H9 (cell line): ENCODE data around the gene RRAD. TPM values are rescaled to one million over a fixed set of nuclear protein-coding genes. Genes with fewer than 3 reads are reported as not detected.

Experiments
- DNase-seq: peaks from one replicate; pipeline ENCODE4 v3.0.0-alpha.2; 2017
- H2AFZ ChIP-seq: one replicate; pipeline ENCODE4 v1.6.1; 2013; ENCODE audit warnings: mild to moderate bottlenecking, low read length, control low read depth, moderate library complexity
- H2AK5ac ChIP-seq: 2 replicates; pipeline ENCODE4 v1.6.1; 2013; ENCODE audit warnings: low read length, control low read depth, mixed read lengths; ENCODE audit not compliant: insufficient read length
- H2BK120ac ChIP-seq: one replicate; pipeline ENCODE4 v1.6.1; 2013; ENCODE audit warnings: low read depth, mild to moderate bottlenecking, low read length, control low read depth, inconsistent platforms; ENCODE audit not compliant: poor library complexity, severe bottlenecking
- H2BK12ac ChIP-seq: 2 replicates; pipeline ENCODE4 v1.6.1; 2013; ENCODE audit warnings: low read length, control low read depth, mixed read lengths, low read depth; ENCODE audit not compliant: insufficient read length
- H2BK15ac ChIP-seq: 2 replicates; pipeline ENCODE4 v1.6.1; 2013; ENCODE audit warnings: low read depth, low read length, control low read depth
- H2BK20ac ChIP-seq: one replicate; pipeline ENCODE4 v1.6.1; 2013; ENCODE audit warnings: low read depth, mild to moderate bottlenecking, low read length, control low read depth, inconsistent platforms; ENCODE audit not compliant: poor library complexity, severe bottlenecking
- H2BK5ac ChIP-seq: 2 replicates; pipeline ENCODE4 v1.6.1; 2013; ENCODE audit warnings: low read length, control low read depth, mixed read lengths; ENCODE audit not compliant: insufficient read length
- H3K14ac ChIP-seq: 2 replicates; pipeline ENCODE4 v1.6.1; 2013; ENCODE audit warnings: low read length, control low read depth; ENCODE audit not compliant: insufficient read depth
- H3K18ac ChIP-seq: 2 replicates; pipeline ENCODE4 v1.6.1; 2013; ENCODE audit warnings: low read depth, mild to moderate bottlenecking, mixed read lengths, low read length, control low read depth; ENCODE audit not compliant: insufficient read length
- H3K23ac ChIP-seq: 2 replicates; pipeline ENCODE4 v1.6.1; 2013; ENCODE audit warnings: low read length, control low read depth, mixed read lengths, low read depth; ENCODE audit not compliant: insufficient read length
- H3K23me2 ChIP-seq: 2 replicates; pipeline ENCODE4 v1.6.1; 2013; ENCODE audit warnings: low read depth, mild to moderate bottlenecking, mixed read lengths, low read length, control low read depth; ENCODE audit not compliant: insufficient read length, poor library complexity, severe bottlenecking
- H3K27ac ChIP-seq: 2 replicates; pipeline ENCODE4 v1.5.1; 2013; ENCODE audit warnings: low read length, control low read depth, mixed read lengths, low read depth; ENCODE audit not compliant: insufficient read length
- H3K27me3 ChIP-seq: 2 replicates; pipeline ENCODE4 v1.6.1; 2013; ENCODE audit warnings: low read length, control low read depth, inconsistent platforms; ENCODE audit not compliant: insufficient read depth
- H3K4ac ChIP-seq: 2 replicates; pipeline ENCODE4 v1.6.1; 2013; ENCODE audit warnings: low read depth, mild to moderate bottlenecking, control low read depth, inconsistent platforms, low read length, moderate library complexity
- H3K4me1 ChIP-seq: 2 replicates; pipeline ENCODE4 v1.6.1; 2013; ENCODE audit warnings: low read length, control low read depth, inconsistent platforms; ENCODE audit not compliant: insufficient read depth
- H3K4me2 ChIP-seq: 2 replicates; pipeline ENCODE4 v1.6.1; 2013; ENCODE audit warnings: low read length, control low read depth, mixed read lengths; ENCODE audit not compliant: insufficient read length, insufficient read depth
- H3K56ac ChIP-seq: 2 replicates; pipeline ENCODE4 v1.6.1; 2013; ENCODE audit warnings: low read depth, mild to moderate bottlenecking, mixed read lengths, low read length, control low read depth; ENCODE audit not compliant: insufficient read length
- H3K79me1 ChIP-seq: 2 replicates; pipeline ENCODE4 v1.6.1; 2013; ENCODE audit warnings: low read depth, mild to moderate bottlenecking, moderate library complexity, low read length, control low read depth, inconsistent platforms; ENCODE audit not compliant: insufficient read depth, poor library complexity, severe bottlenecking
- H3K79me2 ChIP-seq: 2 replicates; pipeline ENCODE4 v1.6.1; 2013; ENCODE audit warnings: low read length, control low read depth, inconsistent platforms; ENCODE audit not compliant: insufficient read depth
- H3K9ac ChIP-seq: 2 replicates; pipeline ENCODE4 v1.6.1; 2013; ENCODE audit warnings: low read length, control low read depth, mixed read lengths; ENCODE audit not compliant: insufficient read length; ENCODE audit errors: extremely low read depth
- H3K9me3 ChIP-seq: one replicate; pipeline ENCODE4 v1.6.1; 2013; ENCODE audit warnings: low read depth, low read length, inconsistent platforms; ENCODE audit not compliant: control insufficient read depth
- H3T11ph ChIP-seq: one replicate; pipeline ENCODE4 v1.6.1; 2013; ENCODE audit warnings: mild to moderate bottlenecking, low read length, control low read depth, inconsistent platforms
- H4K20me1 ChIP-seq: one replicate; pipeline ENCODE4 v1.6.1; 2013; ENCODE audit not compliant: control insufficient read depth, insufficient read length, insufficient read depth
- H4K5ac ChIP-seq: 2 replicates; pipeline ENCODE4 v1.6.1; 2013; ENCODE audit warnings: low read depth, mild to moderate bottlenecking, mixed read lengths, low read length, control low read depth; ENCODE audit not compliant: insufficient read length
- H4K8ac ChIP-seq: replicated peaks from 2 replicates; pipeline ENCODE4 v1.6.1; 2013; ENCODE audit warnings: low read length, control low read depth, mixed read lengths, low read depth; ENCODE audit not compliant: insufficient read length
- H4K91ac ChIP-seq: 2 replicates; pipeline ENCODE4 v1.6.1; 2013; ENCODE audit warnings: low read depth, mild to moderate bottlenecking, moderate library complexity, mixed read lengths, low read length, control low read depth; ENCODE audit not compliant: insufficient read length
- H3K27ac Mint-ChIP-seq, 3 experiments: 2 replicates in 2 of 3; 3 replicates in 1 of 3; pipeline ENCODE4 v1.8.0; 2020 to 2021; ENCODE audit warnings: mixed read lengths in 3 of 3, mild to moderate bottlenecking in 1 of 3, moderate library complexity in 1 of 3
- H3K27me3 Mint-ChIP-seq: 2 replicates; pipeline ENCODE4 v1.8.0; 2021; ENCODE audit warnings: low read depth, mild to moderate bottlenecking, moderate library complexity, mixed read lengths
- H3K36me3 Mint-ChIP-seq, 3 experiments: 2 replicates in 2 of 3; 3 replicates in 1 of 3; pipeline ENCODE4 v1.8.0; 2020 to 2021; ENCODE audit warnings: low read depth in 3 of 3, mixed read lengths in 3 of 3; ENCODE audit not compliant: insufficient read depth in 1 of 3
- H3K4me1 Mint-ChIP-seq, 2 experiments: 2 replicates each; pipeline ENCODE4 v1.8.0; 2020; ENCODE audit warnings: mixed read lengths in 2 of 2
- H3K4me3 Mint-ChIP-seq, 2 experiments: 2 replicates in 1 of 2; 3 replicates in 1 of 2; pipeline ENCODE4 v1.8.0; 2020 to 2021; ENCODE audit warnings: mild to moderate bottlenecking in 2 of 2, mixed read lengths in 2 of 2, moderate library complexity in 1 of 2
- H3K9me3 Mint-ChIP-seq, 2 experiments: 2 replicates in 1 of 2; 3 replicates in 1 of 2; pipeline ENCODE4 v1.8.0; 2020; ENCODE audit warnings: mild to moderate bottlenecking in 2 of 2, mixed read lengths in 2 of 2, moderate library complexity in 1 of 2
- WGBS: extraction: QIAGEN DNeasy Blood & Tissue Kit; methylation state at CpG from one replicate; pipeline ENCODE4 v1.1.7; 2013; ENCODE audit warnings: missing lambda C conversion rate, low lambda C conversion rate, mixed read lengths; ENCODE audit not compliant: insufficient read length; ENCODE audit errors: extremely low coverage; 5-methylcytosine and 5-hydroxymethylcytosine counted together
- total RNA-seq: library from RNA; stranded (reverse); gene quantifications from 2 replicates; pipeline ENCODE4 v1.2.1, GENCODE V29; 2021
- TF ChIP-seq, protein P1 (sequence below): fragments of 200-600 bp; sonication (generic); conservative IDR thresholded peaks from 3 replicates; pipeline ENCODE4 v1.8.0; 2021; ENCODE audit warnings: antibody characterized with exemption, mild to moderate bottlenecking

RRAD gene
- total RNA-seq, 1 experiment from 2014 or later = 0.72 TPM

DNA sequence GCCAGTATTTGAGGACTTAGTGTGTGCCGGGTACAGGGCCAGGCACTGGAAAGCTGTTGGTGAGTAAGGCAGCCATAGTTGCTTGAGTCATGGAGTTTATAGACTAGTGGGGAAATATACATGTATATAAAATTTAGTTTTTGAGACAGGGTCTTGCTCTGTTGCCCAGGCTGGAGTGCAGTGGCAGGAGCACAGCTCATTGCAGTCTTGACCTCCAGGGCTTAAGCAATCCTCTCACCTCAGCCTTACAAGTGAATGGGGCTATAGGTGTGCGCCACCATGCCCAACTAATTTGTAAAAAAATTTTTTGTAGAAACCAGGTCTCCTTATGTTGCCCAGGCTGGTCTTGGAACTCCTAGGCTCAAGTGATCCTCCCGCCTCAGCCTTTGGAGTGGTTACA is 42.6 kb downstream of the RRAD start:
- Histone ChIP-seq H3K27me3 (no peaks in the 10 kb centered on the region; the same call in 1 of the 2 replicates), H3K56ac (no peak overlapping the region), H3T11ph (no peak overlapping the region), H2AK5ac (no peak overlapping the region), H3K4me1 (no peaks in the 10 kb centered on the region; the same call in 1 of the 2 replicates), H4K91ac (no peak overlapping the region), H3K23ac (no peak overlapping the region), H3K23me2 (peaks cover 6% of the 10 kb centered on the region), H3K4ac (no peak overlapping the region), H3K4me2 (no peak overlapping the region), H2BK20ac (no peak overlapping the region), H2BK12ac (no peak overlapping the region), H3K18ac (no peak overlapping the region), H4K20me1 (no peaks in the 10 kb centered on the region), H3K9ac (no peak overlapping the region), H3K79me2 (peaks cover 5% of the 10 kb centered on the region; the same call in 1 of the 2 replicates), H2AFZ (no peak overlapping the region), H2BK15ac (no peak overlapping the region), H2BK120ac (no peak overlapping the region), H3K9me3 (no peaks in the 10 kb centered on the region), H2BK5ac (no peak overlapping the region), H3K14ac (no peak overlapping the region), H4K5ac (no peak overlapping the region), H4K8ac (no peak overlapping the region), H3K79me1 (peaks cover 2% of the 10 kb centered on the region), H3K27ac (no peak overlapping the region)
- Mint-ChIP-seq H3K36me3 (peaks cover 15 to 34% (median 24%) of the 10 kb centered on the region in 3 experiments; a peak in 6 of 7 replicates), H3K27me3 (peaks cover 12% of the 10 kb centered on the region), H3K9me3 (no peaks in the 10 kb centered on the region), H3K4me1 (peaks cover 13% of the 10 kb centered on the region in 2 experiments), H3K27ac (no peak overlapping the region), H3K4me3 (no peak overlapping the region)
- DNase-seq = no peak
- no CpG with 5 or more reads among the region's 3 CpGs for WGBS
- TF ChIP-seq, protein P1, sequence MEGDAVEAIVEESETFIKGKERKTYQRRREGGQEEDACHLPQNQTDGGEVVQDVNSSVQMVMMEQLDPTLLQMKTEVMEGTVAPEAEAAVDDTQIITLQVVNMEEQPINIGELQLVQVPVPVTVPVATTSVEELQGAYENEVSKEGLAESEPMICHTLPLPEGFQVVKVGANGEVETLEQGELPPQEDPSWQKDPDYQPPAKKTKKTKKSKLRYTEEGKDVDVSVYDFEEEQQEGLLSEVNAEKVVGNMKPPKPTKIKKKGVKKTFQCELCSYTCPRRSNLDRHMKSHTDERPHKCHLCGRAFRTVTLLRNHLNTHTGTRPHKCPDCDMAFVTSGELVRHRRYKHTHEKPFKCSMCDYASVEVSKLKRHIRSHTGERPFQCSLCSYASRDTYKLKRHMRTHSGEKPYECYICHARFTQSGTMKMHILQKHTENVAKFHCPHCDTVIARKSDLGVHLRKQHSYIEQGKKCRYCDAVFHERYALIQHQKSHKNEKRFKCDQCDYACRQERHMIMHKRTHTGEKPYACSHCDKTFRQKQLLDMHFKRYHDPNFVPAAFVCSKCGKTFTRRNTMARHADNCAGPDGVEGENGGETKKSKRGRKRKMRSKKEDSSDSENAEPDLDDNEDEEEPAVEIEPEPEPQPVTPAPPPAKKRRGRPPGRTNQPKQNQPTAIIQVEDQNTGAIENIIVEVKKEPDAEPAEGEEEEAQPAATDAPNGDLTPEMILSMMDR = no peak
